Ishikawa (cell line): ENCODE data around the gene SLC12A7.

Experiments
- CEBPB ChIP-seq: IDR thresholded peaks from 2 replicates; pipeline ENCODE4 v1.6.1; 2012
- CREB1 ChIP-seq: IDR thresholded peaks from 2 replicates; pipeline ENCODE4 v1.6.1; 2012; ENCODE audit warnings: low read depth
- EGR1 ChIP-seq: IDR thresholded peaks from 2 replicates; pipeline ENCODE4 v1.6.1; 2012
- EP300 ChIP-seq: IDR thresholded peaks from 2 replicates; pipeline ENCODE4 v1.6.1; 2012; ENCODE audit warnings: borderline replicate concordance
- FOXM1 ChIP-seq: IDR thresholded peaks from 2 replicates; pipeline ENCODE4 v1.6.1; 2012; ENCODE audit warnings: low read depth, borderline replicate concordance
- NFIC ChIP-seq: IDR thresholded peaks from 2 replicates; pipeline ENCODE4 v1.6.1; 2012
- RAD21 ChIP-seq: IDR thresholded peaks from 2 replicates; pipeline ENCODE4 v1.6.1; 2012; ENCODE audit warnings: low read depth
- TAF1 ChIP-seq: IDR thresholded peaks from 2 replicates; pipeline ENCODE4 v1.6.1; 2012; ENCODE audit warnings: low read depth, mild to moderate bottlenecking
- TCF12 ChIP-seq: IDR thresholded peaks from 2 replicates; pipeline ENCODE4 v1.6.1; 2012; ENCODE audit warnings: low read depth
- TEAD4 ChIP-seq: IDR thresholded peaks from 2 replicates; pipeline ENCODE4 v1.6.1; 2012
- YY1 ChIP-seq: IDR thresholded peaks from 2 replicates; pipeline ENCODE4 v1.6.1; 2012; ENCODE audit warnings: low read depth
- ZBTB7A ChIP-seq: IDR thresholded peaks from 2 replicates; pipeline ENCODE4 v1.6.1; 2012; ENCODE audit warnings: low read depth
- TF ChIP-seq, protein P1 (sequence below): IDR thresholded peaks from 2 replicates; pipeline ENCODE4 v1.6.1; 2012
- TF ChIP-seq, protein P2 (sequence below): IDR thresholded peaks from 2 replicates; pipeline ENCODE4 v1.6.1; 2012; ENCODE audit warnings: low read depth, mild to moderate bottlenecking
- TF ChIP-seq, protein P3 (sequence below): IDR thresholded peaks from 2 replicates; pipeline ENCODE4 v1.6.1; 2012

SLC12A7 gene

DNA sequence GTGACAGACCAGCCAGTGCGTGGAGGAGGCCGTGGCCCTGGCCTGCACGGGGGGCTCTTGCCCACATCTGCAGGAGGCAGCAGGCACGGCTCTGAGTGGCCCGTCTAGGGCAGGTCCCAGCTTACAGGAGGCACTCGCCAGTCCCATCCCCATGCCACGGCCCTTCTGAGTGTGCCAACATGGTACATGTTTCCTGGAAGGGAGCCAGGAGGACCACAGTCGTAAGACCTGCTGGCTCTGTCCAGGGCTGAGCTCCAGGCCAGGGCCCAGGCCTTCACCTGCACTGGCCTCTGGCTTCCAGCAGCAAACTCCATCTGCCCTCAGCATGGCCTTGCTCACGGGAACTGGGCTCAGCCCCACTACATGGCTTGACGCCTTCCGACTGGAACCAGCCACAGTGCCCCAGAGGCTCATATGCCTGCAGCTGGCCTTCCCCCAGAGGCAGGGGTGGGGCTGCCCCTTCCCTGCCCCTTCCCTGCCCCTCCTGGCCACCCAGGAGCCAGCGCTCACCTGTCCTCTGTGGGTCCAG is 99.5 kb downstream of the SLC12A7 start:
- TF ChIP-seq EP300: no peak
- TF ChIP-seq, protein P1, sequence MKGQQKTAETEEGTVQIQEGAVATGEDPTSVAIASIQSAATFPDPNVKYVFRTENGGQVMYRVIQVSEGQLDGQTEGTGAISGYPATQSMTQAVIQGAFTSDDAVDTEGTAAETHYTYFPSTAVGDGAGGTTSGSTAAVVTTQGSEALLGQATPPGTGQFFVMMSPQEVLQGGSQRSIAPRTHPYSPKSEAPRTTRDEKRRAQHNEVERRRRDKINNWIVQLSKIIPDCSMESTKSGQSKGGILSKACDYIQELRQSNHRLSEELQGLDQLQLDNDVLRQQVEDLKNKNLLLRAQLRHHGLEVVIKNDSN: no peak
- TF ChIP-seq, protein P2, sequence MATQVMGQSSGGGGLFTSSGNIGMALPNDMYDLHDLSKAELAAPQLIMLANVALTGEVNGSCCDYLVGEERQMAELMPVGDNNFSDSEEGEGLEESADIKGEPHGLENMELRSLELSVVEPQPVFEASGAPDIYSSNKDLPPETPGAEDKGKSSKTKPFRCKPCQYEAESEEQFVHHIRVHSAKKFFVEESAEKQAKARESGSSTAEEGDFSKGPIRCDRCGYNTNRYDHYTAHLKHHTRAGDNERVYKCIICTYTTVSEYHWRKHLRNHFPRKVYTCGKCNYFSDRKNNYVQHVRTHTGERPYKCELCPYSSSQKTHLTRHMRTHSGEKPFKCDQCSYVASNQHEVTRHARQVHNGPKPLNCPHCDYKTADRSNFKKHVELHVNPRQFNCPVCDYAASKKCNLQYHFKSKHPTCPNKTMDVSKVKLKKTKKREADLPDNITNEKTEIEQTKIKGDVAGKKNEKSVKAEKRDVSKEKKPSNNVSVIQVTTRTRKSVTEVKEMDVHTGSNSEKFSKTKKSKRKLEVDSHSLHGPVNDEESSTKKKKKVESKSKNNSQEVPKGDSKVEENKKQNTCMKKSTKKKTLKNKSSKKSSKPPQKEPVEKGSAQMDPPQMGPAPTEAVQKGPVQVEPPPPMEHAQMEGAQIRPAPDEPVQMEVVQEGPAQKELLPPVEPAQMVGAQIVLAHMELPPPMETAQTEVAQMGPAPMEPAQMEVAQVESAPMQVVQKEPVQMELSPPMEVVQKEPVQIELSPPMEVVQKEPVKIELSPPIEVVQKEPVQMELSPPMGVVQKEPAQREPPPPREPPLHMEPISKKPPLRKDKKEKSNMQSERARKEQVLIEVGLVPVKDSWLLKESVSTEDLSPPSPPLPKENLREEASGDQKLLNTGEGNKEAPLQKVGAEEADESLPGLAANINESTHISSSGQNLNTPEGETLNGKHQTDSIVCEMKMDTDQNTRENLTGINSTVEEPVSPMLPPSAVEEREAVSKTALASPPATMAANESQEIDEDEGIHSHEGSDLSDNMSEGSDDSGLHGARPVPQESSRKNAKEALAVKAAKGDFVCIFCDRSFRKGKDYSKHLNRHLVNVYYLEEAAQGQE: no peak
- no peak for TF ChIP-seq FOXM1
- TF ChIP-seq, protein P3, sequence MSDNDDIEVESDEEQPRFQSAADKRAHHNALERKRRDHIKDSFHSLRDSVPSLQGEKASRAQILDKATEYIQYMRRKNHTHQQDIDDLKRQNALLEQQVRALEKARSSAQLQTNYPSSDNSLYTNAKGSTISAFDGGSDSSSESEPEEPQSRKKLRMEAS: no peak
- TF ChIP-seq EGR1: no peak
- TF ChIP-seq YY1: no peak
- TF ChIP-seq TAF1: no peak
- no peak for TF ChIP-seq NFIC
- TF ChIP-seq TEAD4: no peak
- TF ChIP-seq CREB1: no peak
- TF ChIP-seq CEBPB: no peak

DNA sequence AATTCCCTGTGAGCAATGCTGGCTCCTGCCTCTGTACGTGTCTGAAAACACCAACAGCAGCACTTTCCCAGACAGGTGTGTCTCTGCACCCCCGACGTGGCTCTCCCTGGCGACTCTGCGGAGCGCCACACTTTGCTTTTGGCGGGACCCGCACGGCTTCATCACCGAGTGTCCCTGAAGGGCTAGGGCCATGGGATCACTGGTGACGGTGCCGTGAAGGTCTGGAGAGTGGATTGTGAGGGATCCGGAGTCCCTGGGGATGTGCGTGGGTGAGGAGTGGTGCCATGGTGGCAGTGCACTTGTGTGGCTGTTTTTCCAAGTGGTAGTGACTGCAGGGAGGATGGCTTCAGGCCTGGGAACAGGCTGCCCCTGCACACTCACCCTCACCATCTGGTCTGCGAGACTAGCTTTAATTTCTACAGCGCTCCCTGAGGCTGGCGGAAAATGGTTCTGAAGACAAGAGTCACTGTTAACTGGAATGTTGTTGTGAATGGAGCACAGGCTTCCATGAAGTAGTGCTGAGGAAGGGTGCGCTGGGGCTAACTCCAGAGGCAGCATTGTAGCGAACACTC is 100.0 kb downstream of the SLC12A7 start:
- TF ChIP-seq TEAD4: no peak
- TF ChIP-seq FOXM1: no peak
- no peak for TF ChIP-seq CREB1
- TF ChIP-seq, protein P1: no peak
- TF ChIP-seq, protein P2: no peak
- TF ChIP-seq NFIC: no peak
- no peak for TF ChIP-seq EP300
- TF ChIP-seq, protein P3: no peak
- no peak for TF ChIP-seq YY1
- no peak for TF ChIP-seq TCF12
- TF ChIP-seq RAD21: no peak
- TF ChIP-seq ZBTB7A: no peak
- TF ChIP-seq TAF1: no peak
- TF ChIP-seq CEBPB: no peak

DNA sequence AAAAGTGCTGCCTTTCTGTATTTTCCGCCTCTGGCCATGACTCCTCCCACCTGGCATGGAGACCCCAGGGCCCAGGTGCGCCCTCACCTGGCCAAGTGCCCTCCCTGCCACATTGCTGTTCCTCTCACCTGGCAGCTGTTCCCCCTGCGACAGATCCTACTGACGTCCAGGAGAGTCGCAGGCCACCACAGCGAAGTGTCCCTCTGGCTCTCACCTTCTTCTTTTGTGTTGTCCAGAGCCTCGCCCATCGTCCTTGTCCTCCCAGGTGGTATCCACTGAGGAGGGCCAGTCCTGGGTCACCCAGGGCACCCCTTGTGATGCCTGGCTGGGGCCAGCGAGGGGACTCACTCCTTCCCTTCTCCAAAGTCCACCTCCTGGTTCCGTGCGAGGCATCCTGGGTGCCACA is 100.6 kb downstream of the SLC12A7 start:
- TF ChIP-seq NFIC: 0 out of 2 replicates have a peak, but pooled peaks have one; percentile 34
- TF ChIP-seq CEBPB: no peak
- peak; percentile 59 for TF ChIP-seq RAD21

DNA sequence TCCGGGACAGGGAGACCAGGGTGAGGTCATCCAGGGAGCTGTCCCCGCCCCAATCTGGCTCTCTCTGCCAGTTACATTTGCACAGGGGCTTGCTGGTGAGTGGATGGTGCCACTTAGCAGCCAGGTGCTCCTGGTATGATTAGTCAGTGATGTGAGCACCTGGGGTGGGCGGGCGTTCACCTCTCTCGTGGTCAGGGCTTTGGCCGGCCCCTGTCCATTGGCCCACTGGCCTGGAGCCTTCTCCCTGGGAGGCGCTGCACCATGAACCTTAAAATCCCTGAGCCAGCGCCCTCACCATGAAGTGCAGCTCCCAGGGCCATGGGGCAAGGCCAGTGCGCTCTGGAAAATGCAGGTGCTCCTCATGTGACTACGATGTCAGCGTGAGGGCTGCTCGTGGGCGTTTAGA is 101.2 kb downstream of the SLC12A7 start:
- TF ChIP-seq, protein P1: peak; percentile 41
- TF ChIP-seq FOXM1: no peak
- TF ChIP-seq, protein P2: no peak
- peak; percentile 49 for TF ChIP-seq EGR1
- TF ChIP-seq ZBTB7A: 0 out of 2 replicates have a peak, but pooled peaks have one; percentile 8
